RPMI7951 (cell line): Measurements from ENCODE around the gene NIN. TPM values are rescaled to one million over a fixed set of nuclear protein-coding genes. Genes with fewer than 3 reads are reported as not detected.

Source experiments
- DNase-seq: peaks from one replicate; pipeline ENCODE4 v3.0.0-alpha.2; 2012; ENCODE audit warnings: low read depth
- total RNA-seq: library from RNA; depleted of rRNA; stranded (reverse); fragments of >200 nt; shearing (Covaris generic); gene quantifications from 2 replicates; pipeline ENCODE4 v1.2.3, GENCODE V29; 2014

NIN gene
- total RNA-seq, 1 experiment from 2014 or later: 20.7 TPM

- peak; percentile 74 for DNase-seq
Measured at GRCh38 chr14:50762001-50762930, 68.7 kb downstream of the NIN start.

- DNase-seq: no peak
Measured at GRCh38 chr14:50759800-50760543, 71.0 kb downstream of the NIN start.

GRCh38 chr14:50758945-50759344 is 72.0 kb downstream of the NIN start:
- DNase-seq: no peak

- no peak for DNase-seq
Measured at GRCh38 chr14:50758305-50758704, 72.7 kb downstream of the NIN start.

- DNase-seq: no peak
Measured at GRCh38 chr14:50757702-50758101, 73.3 kb downstream of the NIN start.

GRCh38 chr14:50756300-50756699 is 74.7 kb downstream of the NIN start:
- no peak for DNase-seq

- DNase-seq: no peak
Measured at GRCh38 chr14:50750323-50750722, 80.6 kb downstream of the NIN start.

- no peak for DNase-seq
Measured at GRCh38 chr14:50745401-50746058, 85.4 kb downstream of the NIN start.

- no peak for DNase-seq
Measured at GRCh38 chr14:50744231-50744630, 86.7 kb downstream of the NIN start.

- DNase-seq: no peak
Measured at GRCh38 chr14:50741567-50741966, 89.4 kb downstream of the NIN start.

GRCh38 chr14:50740856-50741255 is 90.1 kb downstream of the NIN start:
- no peak for DNase-seq

GRCh38 chr14:50739186-50739585 is 91.8 kb downstream of the NIN start:
- DNase-seq: no peak

- no peak for DNase-seq
Measured at GRCh38 chr14:50736932-50737419, 94.0 kb downstream of the NIN start.

- DNase-seq: no peak
Measured at GRCh38 chr14:50734950-50735695, 95.8 kb downstream of the NIN start.

- no peak for DNase-seq
Measured at GRCh38 chr14:50733494-50733893, 97.5 kb downstream of the NIN start.

GRCh38 chr14:50728836-50729235 is 102.1 kb downstream of the NIN start:
- no peak for DNase-seq

GRCh38 chr14:50726372-50727107 is 104.4 kb downstream of the NIN start:
- peak; percentile 91 for DNase-seq

GRCh38 chr14:50725761-50726160 is 105.2 kb downstream of the NIN start:
- peak; percentile 11 for DNase-seq

- no peak for DNase-seq
Measured at GRCh38 chr14:50719911-50720759, 110.8 kb downstream of the NIN start.

- DNase-seq: no peak
Measured at GRCh38 chr14:50718949-50719348, 112.0 kb downstream of the NIN start.
